ENCODE data around the gene CDH4. TPM values are rescaled to one million over a fixed set of nuclear protein-coding genes. Genes with fewer than 3 reads are reported as not detected.

The CDH4 gene
- total RNA-seq, 4 donors from 2014 or later, result under 0.01 to 0.56 (median 0.19) TPM; not detected in 1

DNA sequence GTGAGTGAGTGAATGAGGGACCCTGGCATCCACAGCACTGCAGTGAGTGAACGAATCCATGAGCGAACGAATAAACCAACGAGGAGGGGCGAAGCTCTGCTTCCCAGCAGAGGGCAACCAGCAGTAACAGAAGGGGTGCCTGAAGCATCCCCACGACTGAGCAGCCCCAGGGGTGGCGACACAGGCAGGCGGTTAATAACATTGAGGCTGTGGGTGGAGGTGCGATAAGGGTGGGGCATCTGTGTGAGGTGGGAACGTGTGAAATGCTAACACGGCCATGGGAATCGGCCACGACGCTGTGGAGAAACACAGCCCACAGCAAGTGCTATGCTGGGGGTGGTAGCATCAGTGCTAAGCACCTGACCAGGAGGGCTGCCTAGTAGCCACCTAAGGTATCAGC lies 737.7 kb downstream of the CDH4 start:
- DNase-seq (ENCODE audit: low spot score) (no peak), ATAC-seq (ENCODE audit: low FRiP score) (no peak)
- TF ChIP-seq CTCF (IDR thresholded peaks at IDR 0.05), result no peak
